NCI-H2171 treated with DMSO at 0.1 percent for 48 hours (cell line): Measurements from ENCODE around the gene PTPRA.
"Not testable (repeated sequence)": the region's sequence is repeated elsewhere in the genome, so short reads cannot be mapped to it uniquely, and the experiment has no call there.

Experiments used
- DNase-seq: peaks from one replicate; lab custom pipeline; 2025; lab: John Stamatoyannopoulos, UW

PTPRA gene

DNA sequence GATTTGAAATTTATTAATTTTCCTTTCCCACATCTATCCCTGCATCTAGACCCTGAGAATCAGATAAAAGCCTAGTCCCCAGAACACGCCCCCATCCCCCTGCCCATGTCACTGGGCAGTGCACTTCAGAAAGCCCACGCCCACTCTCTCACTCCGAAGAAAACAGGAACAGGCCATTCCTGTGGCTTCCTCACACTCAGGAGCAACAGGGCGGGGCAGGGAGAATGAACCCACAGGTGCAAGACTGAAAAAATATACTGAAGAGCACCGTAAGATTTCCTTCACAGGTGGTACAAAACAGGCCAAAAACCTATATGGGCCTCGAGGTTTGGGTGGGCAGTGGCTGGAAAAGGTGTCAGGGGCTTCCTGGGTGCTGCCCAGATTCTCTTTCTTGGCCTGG, 201.5 kb downstream of the PTPRA start:
- DNase-seq = no peak

DNA sequence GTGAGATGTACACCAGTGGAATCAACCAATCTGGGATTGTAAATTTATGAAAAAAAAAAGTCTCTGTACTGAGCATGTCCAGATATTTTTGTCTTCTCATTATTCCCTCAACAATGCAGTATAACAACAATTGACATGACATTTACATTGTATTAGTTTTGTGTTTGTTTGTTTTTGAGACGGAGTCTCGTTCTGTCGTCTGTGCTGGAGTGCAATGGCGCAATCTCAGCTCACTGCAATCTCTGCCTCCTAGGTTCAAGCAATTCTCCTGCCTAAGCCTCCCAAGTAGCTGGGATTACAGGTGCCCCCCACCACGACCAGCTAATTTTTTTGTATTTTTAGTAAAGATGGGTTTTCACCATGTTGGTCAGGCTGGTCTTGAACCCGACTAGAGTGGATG, 202.0 kb downstream of the PTPRA start:
- not testable (repeated sequence) for DNase-seq

DNA sequence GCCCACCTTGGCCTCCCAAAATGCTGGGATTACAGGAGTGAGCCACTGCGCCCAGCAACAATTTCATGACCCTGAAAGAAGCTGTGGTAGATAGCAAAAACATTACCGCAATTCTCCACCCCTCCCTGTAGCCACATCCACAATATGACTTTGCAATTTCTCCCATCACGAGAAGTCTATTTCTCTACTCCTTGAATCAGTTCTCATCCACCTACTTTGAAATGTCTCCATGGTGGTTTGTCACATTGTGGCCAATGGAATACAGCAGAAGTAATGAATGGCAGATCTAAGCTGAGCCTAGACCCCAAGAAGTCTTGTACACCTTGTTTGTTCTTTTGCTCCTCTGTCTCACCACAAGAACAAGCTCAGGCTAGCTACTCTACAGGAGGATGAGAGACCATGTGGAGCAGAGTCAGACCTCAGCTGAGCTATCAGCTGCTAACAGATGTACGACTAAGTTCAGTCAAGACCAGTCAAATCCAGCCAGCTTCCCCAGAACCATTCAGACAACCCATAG, 204.4 kb downstream of the PTPRA start:
- no peak for DNase-seq

DNA sequence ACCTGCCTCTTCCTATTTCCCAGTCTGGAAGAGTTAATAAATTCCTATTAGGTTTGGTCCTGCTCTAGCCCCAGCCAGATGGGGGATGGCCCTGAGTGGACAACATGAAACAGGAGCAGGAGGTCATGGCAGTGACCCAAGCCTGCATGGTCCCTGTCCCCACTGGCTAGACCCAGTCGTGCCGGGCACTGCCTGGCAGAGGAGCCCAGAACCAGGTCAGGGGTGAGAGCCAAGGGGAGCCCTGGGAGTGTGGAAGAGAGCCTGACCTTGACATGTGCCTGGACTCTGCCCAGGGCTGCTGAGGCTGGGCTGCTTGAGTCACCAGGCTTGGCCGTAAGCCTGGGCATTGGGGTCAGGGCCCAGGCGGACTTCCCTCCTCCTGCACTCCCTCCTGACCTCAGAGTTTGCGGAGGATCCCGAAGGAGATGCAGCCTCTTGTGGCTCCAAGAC, 207.7 kb downstream of the PTPRA start:
- DNase-seq = no peak

DNA sequence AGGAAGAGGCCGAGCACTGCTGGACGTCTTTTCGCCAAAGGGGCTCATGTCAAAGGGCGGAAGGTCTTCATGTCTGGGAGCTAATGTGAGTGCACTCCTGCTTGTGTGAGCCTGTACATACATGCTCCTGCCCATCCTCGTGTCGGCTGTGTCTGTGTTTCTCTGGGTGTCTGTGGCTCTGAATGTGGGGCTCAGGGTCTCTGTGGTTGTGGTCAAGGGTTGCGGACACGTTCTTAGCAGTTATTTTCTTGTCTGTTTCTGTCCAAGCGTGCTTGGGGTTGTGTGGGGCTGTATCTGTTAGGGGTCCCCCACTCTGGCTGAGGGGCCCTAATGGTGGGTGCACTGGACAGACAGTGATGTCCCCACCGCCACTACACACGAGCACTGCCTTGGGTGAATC, 208.4 kb downstream of the PTPRA start:
- no peak for DNase-seq

DNA sequence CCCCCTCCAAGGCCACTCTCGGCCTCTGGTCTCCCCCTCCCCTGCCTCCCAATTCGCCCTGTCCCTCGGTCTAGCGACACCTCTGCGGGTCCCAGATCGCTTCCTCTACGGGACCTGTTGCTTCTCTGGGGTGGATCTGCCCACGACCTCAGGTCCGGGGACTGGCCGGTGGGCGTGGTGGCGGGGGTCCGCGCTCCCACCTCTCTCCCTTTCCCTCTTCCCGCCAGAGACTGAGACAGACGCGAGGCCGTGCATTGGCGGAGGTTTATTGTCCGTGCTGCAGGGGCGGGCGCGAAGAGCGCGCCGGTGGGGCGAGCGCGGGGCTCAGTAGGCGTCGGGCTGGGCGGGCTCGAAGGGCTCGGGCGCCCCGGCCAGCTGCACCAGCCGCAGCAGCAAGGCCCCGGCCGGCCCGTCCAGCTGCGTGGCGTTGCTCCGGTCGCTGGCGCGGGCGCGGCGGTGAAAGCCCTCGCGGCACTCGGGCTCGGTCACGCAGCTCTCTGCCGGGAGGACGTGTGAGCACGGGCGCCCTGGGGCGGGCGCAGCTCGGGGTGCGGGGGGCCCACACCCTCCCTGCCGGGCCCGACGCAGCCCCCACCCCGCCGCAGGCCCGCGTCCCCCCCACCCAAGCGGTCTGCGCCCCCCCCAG, 209.1 kb downstream of the PTPRA start:
- no peak for DNase-seq

DNA sequence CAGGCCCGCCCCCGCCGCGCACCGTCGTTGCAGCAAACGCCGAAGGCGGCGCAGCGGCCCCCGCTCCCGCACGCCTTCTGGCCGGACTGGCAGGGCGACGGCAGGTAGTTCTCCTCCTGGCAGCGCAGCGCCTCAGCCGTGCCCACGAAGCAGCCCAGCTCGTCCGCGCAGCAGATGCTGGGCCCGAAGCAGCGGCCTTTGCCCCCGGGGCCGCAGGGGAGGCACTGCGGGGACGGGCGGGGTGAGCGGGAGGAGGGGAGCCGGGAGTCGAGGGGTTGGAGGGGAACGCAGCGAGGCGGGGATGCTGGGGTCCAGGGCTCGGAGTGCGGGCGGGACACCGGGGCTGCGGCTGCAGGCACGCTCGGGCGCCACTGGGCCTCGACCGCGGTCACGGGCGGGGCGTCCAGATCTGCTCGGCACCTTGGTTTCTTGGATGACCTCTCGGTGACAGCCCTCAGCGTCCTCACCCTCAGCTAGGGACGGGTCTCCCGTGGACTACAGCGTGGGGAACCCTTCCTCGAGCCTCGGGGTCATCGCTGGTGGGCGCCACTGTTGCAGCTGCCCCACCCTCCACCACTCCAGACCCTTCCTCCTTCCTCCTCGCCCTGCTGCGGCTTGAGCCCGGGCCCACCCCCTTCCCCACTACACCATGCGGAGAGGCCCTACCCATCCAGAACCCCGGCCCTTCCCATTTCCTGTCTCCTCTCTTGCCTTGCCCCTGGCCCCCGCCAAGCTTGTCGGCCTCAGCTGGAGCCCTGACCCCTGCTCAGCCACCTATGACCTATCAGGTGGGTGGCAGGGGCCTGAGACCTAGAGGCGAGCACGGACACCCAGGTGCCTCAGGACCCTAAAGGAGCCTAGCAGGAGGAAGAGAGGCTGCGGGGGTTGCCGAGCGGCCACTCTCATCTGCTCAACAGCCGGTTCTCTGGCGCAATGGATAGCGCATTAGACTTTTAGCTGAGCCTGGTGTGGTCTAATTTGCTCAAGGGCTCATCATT, 210.0 kb downstream of the PTPRA start:
- no peak for DNase-seq

DNA sequence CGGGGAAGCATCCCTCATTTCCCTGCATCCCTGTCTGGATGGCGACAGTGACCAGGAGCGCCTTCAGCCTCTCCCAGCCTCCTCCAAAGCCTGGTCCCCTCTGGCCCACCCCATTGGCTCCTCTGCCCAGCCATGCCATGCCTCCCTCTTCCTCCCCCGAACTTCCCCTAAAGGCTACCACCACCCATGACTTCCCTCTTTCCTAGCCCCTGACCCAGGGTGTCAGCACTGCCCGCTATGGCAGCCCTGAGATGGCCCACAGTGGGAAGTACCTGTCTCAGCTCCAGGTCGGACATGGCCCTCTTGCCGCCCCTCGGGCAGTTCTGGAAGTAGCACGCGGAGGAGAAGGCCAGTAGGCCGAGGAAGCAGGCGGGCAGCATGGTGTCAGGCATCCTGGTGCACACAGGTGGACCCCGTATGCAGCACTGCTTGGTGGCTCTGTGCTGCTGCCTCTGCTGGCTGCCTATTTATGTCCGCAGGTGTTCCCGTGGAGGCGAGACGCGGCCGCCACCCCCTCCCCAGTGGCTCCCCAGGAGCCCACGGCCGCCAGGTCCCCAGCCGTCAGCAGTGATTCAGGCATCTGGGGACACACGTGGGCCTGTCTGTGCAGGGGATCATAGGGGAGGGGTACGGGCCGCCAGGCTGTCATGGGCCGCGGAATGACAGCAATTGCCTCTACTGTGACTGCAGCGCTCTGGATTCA, 211.2 kb downstream of the PTPRA start, which contains the start of gene AVP:
AVP (minus strand) TSS at position 442 of the 703 bp plus-strand sequence; CDS start at position 392, 50 bp downstream.
- no peak for DNase-seq

DNA sequence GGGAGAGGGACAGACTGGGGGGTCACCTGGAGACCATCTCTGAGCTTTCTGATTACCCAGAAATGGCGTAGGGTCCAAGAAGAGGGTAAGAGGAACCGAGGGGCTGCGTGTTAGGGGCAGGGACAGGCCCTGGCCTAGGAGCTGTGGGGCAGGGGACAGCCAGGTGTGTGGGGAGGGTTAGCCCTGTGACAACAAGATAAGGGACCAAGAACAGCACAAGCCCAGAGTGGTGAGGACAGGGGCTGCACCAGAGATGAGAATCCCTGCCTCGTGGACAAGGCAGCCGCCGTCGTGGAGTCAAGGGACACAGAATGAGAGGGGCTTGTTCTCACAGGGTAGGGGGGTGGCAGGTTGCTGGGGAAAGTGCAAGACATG, 211.7 kb downstream of the PTPRA start:
- no peak for DNase-seq

DNA sequence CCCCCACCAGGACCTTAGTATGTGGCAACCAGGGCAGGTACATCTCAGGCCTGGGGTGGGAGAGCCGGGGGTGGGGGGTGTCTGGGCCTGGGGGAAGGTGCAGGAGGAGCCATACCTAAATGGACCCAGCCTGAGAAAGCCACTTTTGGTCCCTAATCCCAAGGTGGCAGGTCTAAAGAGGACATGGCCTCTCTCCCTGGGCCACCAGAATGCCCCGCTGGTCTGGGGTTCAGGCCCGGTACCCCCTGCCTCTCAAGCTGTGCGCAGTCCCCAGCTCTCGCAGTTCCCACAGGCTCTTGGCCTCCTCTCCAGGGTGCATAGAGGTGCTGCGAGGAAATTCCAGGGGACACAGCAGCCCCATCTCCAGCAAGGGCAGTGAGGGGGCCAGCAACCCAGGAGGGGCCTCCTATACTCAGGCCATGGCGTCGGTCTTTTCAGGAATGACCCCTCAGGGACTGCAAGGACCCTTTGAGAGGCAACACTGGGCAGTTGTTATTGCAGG, 212.3 kb downstream of the PTPRA start:
- DNase-seq = no peak

DNA sequence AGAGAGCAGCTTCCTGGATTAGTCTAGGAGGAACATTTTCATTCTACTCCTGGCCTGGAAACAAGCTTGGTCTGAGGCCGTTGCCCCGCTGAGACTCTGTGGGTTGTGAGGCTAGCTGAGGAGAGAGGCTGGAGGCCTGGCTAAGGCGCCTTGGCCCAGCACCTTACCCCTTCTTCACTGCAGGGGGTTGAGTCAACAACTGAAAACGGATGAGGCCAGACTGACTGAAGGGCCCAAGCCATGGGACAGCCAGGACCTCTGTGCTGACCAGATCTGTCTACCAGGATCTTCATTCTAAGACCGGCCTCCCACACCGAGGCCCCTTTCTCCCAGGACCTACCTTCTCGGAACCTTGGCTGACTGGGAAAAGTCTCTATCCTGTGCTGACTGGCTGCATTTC, 214.8 kb downstream of the PTPRA start:
- DNase-seq = no peak
